ENCODE results near the gene ZBTB45. TPM values are rescaled to one million over a fixed set of nuclear protein-coding genes. Genes with fewer than 3 reads are reported as not detected.

Gene ZBTB45
- total and polyA plus RNA-seq, 2 donors (not counting 3 experiments of a cell fraction or from before 2014, with no cell fraction given): 17.8 to 21.8 TPM

- DNase-seq (ENCODE audit: low read depth, low spot score) (no peak), FAIRE-seq (no peak)
- Histone ChIP-seq H3K9ac (replicated peaks; ENCODE audit: extremely low read depth, insufficient read depth, low read length) (no peak overlapping the region), H3K36me3 (ENCODE audit: control insufficient read depth in 2 of 2, extremely low read depth in 1 of 2, insufficient read depth in 2 of 2, low read length in 2 of 2) (no peaks in the 10 kb centered on the region), H3K4me2 (ENCODE audit: insufficient read depth, low read length) (peak overlapping the region; percentile 1), H3K9me3 (replicated peaks; ENCODE audit: control insufficient read depth, insufficient read depth, low read length) (no peaks in the 10 kb centered on the region), H3K27ac (ENCODE audit: insufficient read depth, low read depth, low read length) (no peak overlapping the region), H2AFZ (ENCODE audit: low read depth, low read length) (peak overlapping the region; percentile 52), H3K79me2 (ENCODE audit: control insufficient read depth, insufficient read depth, low read length) (no peaks in the 10 kb centered on the region), H3K9me1 (replicated peaks; ENCODE audit: control insufficient read depth, extremely low read depth, insufficient read depth, low read length) (no peaks in the 10 kb centered on the region), H3K27me3 (ENCODE audit: control insufficient read depth in 2 of 2, insufficient read depth in 2 of 2, low read length in 2 of 2) (no peaks in the 10 kb centered on the region), H3K4me1 (ENCODE audit: control insufficient read depth, extremely low read depth, insufficient read depth, low read length) (peaks cover 4% of the 10 kb centered on the region), H4K20me1 (replicated peaks; ENCODE audit: control insufficient read depth, extremely low read depth, insufficient read depth, low read length) (no peaks in the 10 kb centered on the region), H3K4me3 (replicated peaks in 1 of 3; ENCODE audit: insufficient read depth in 1 of 3, low read depth in 1 of 3, low read length in 3 of 3) (peak overlapping the region in 1 of 3 experiments; percentile 24)
- CTCF ChIA-PET: interaction anchor here (1.0 to 2.1 kb wide), 2 partner anchors 10 to 16 kb away, joined by 3 to 13 read pairs; no protein-coding TSS in a partner anchor
- POLR2A ChIA-PET: no interaction called here
- dilution Hi-C loops (cut with MboI; ENCODE audit: extremely low pct_ligation_motif_present, low sequenced_read_pairs): no loop called here
- intact Hi-C loops (cut with micrococcal nuclease): loop anchor here (1.0 kb wide), 5 partner anchors 21 to 171 kb away; partner anchors contain the start of genes ZBTB45, ZNF324B, ZNF446 and ZNF584
- TF ChIP-seq EZH2 (IDR thresholded peaks at IDR 0.05; ENCODE audit: borderline replicate concordance, low read depth, low read length, severe bottlenecking): no peak
- no peak for TF ChIP-seq GATA2 (IDR thresholded peaks at IDR 0.05; ENCODE audit: insufficient read depth, insufficient read length, low read depth, low read length)
- no peak for TF ChIP-seq POLR2A (IDR thresholded peaks at IDR 0.05; ENCODE audit: low read depth, low read length)
- no peak for TF ChIP-seq POLR2AphosphoS5 (IDR thresholded peaks at IDR 0.05; ENCODE audit: insufficient read depth, low read depth, low read length)
- TF ChIP-seq JUN (IDR thresholded peaks at IDR 0.05; ENCODE audit: borderline replicate concordance, insufficient read depth, insufficient read length, low read depth): no peak
- no peak for TF ChIP-seq MAX (IDR thresholded peaks at IDR 0.05; ENCODE audit: insufficient read depth, insufficient read length)
- no peak for TF ChIP-seq CTCF (IDR thresholded peaks at IDR 0.05; ENCODE audit: extremely low read depth in 1 of 2, insufficient read depth in 1 of 2, low read depth in 1 of 2, low read length in 2 of 2)
- TF ChIP-seq MYC (IDR thresholded peaks at IDR 0.05; ENCODE audit: low read depth, low read length): no peak
- TF ChIP-seq FOS (IDR thresholded peaks at IDR 0.05; ENCODE audit: borderline replicate concordance, insufficient read depth, low read length): no peak
- no TSS peak for BruUV-seq (replicated peaks)
These were observed 21.1 kb downstream of the ZBTB45 start for GRCh38 chr19:58498316-58499020.
